H9 (cell line): ENCODE data around the gene NCS1. TPM values are rescaled to one million over a fixed set of nuclear protein-coding genes. Genes with fewer than 3 reads are reported as not detected.

Experiments used
- DNase-seq: peaks from one replicate; pipeline ENCODE4 v3.0.0-alpha.2; 2017
- H2AFZ ChIP-seq: one replicate; pipeline ENCODE4 v1.6.1; 2013; ENCODE audit warnings: mild to moderate bottlenecking, low read length, control low read depth, moderate library complexity
- H2AK5ac ChIP-seq: 2 replicates; pipeline ENCODE4 v1.6.1; 2013; ENCODE audit warnings: low read length, control low read depth, mixed read lengths; ENCODE audit not compliant: insufficient read length
- H2BK120ac ChIP-seq: one replicate; pipeline ENCODE4 v1.6.1; 2013; ENCODE audit warnings: low read depth, mild to moderate bottlenecking, low read length, control low read depth, inconsistent platforms; ENCODE audit not compliant: poor library complexity, severe bottlenecking
- H2BK12ac ChIP-seq: 2 replicates; pipeline ENCODE4 v1.6.1; 2013; ENCODE audit warnings: low read length, control low read depth, mixed read lengths, low read depth; ENCODE audit not compliant: insufficient read length
- H2BK15ac ChIP-seq: 2 replicates; pipeline ENCODE4 v1.6.1; 2013; ENCODE audit warnings: low read depth, low read length, control low read depth
- H2BK20ac ChIP-seq: one replicate; pipeline ENCODE4 v1.6.1; 2013; ENCODE audit warnings: low read depth, mild to moderate bottlenecking, low read length, control low read depth, inconsistent platforms; ENCODE audit not compliant: poor library complexity, severe bottlenecking
- H2BK5ac ChIP-seq: 2 replicates; pipeline ENCODE4 v1.6.1; 2013; ENCODE audit warnings: low read length, control low read depth, mixed read lengths; ENCODE audit not compliant: insufficient read length
- H3K14ac ChIP-seq: 2 replicates; pipeline ENCODE4 v1.6.1; 2013; ENCODE audit warnings: low read length, control low read depth; ENCODE audit not compliant: insufficient read depth
- H3K18ac ChIP-seq: 2 replicates; pipeline ENCODE4 v1.6.1; 2013; ENCODE audit warnings: low read depth, mild to moderate bottlenecking, mixed read lengths, low read length, control low read depth; ENCODE audit not compliant: insufficient read length
- H3K23ac ChIP-seq: 2 replicates; pipeline ENCODE4 v1.6.1; 2013; ENCODE audit warnings: low read length, control low read depth, mixed read lengths, low read depth; ENCODE audit not compliant: insufficient read length
- H3K23me2 ChIP-seq: 2 replicates; pipeline ENCODE4 v1.6.1; 2013; ENCODE audit warnings: low read depth, mild to moderate bottlenecking, mixed read lengths, low read length, control low read depth; ENCODE audit not compliant: insufficient read length, poor library complexity, severe bottlenecking
- H3K27ac ChIP-seq: 2 replicates; pipeline ENCODE4 v1.5.1; 2013; ENCODE audit warnings: low read length, control low read depth, mixed read lengths, low read depth; ENCODE audit not compliant: insufficient read length
- H3K27me3 ChIP-seq: 2 replicates; pipeline ENCODE4 v1.6.1; 2013; ENCODE audit warnings: low read length, control low read depth, inconsistent platforms; ENCODE audit not compliant: insufficient read depth
- H3K4ac ChIP-seq: 2 replicates; pipeline ENCODE4 v1.6.1; 2013; ENCODE audit warnings: low read depth, mild to moderate bottlenecking, control low read depth, inconsistent platforms, low read length, moderate library complexity
- H3K4me1 ChIP-seq: 2 replicates; pipeline ENCODE4 v1.6.1; 2013; ENCODE audit warnings: low read length, control low read depth, inconsistent platforms; ENCODE audit not compliant: insufficient read depth
- H3K4me2 ChIP-seq: 2 replicates; pipeline ENCODE4 v1.6.1; 2013; ENCODE audit warnings: low read length, control low read depth, mixed read lengths; ENCODE audit not compliant: insufficient read length, insufficient read depth
- H3K56ac ChIP-seq: 2 replicates; pipeline ENCODE4 v1.6.1; 2013; ENCODE audit warnings: low read depth, mild to moderate bottlenecking, mixed read lengths, low read length, control low read depth; ENCODE audit not compliant: insufficient read length
- H3K79me1 ChIP-seq: 2 replicates; pipeline ENCODE4 v1.6.1; 2013; ENCODE audit warnings: low read depth, mild to moderate bottlenecking, moderate library complexity, low read length, control low read depth, inconsistent platforms; ENCODE audit not compliant: insufficient read depth, poor library complexity, severe bottlenecking
- H3K79me2 ChIP-seq: 2 replicates; pipeline ENCODE4 v1.6.1; 2013; ENCODE audit warnings: low read length, control low read depth, inconsistent platforms; ENCODE audit not compliant: insufficient read depth
- H3K9ac ChIP-seq: 2 replicates; pipeline ENCODE4 v1.6.1; 2013; ENCODE audit warnings: low read length, control low read depth, mixed read lengths; ENCODE audit not compliant: insufficient read length; ENCODE audit errors: extremely low read depth
- H3K9me3 ChIP-seq: one replicate; pipeline ENCODE4 v1.6.1; 2013; ENCODE audit warnings: low read depth, low read length, inconsistent platforms; ENCODE audit not compliant: control insufficient read depth
- H3T11ph ChIP-seq: one replicate; pipeline ENCODE4 v1.6.1; 2013; ENCODE audit warnings: mild to moderate bottlenecking, low read length, control low read depth, inconsistent platforms
- H4K20me1 ChIP-seq: one replicate; pipeline ENCODE4 v1.6.1; 2013; ENCODE audit not compliant: control insufficient read depth, insufficient read length, insufficient read depth
- H4K5ac ChIP-seq: 2 replicates; pipeline ENCODE4 v1.6.1; 2013; ENCODE audit warnings: low read depth, mild to moderate bottlenecking, mixed read lengths, low read length, control low read depth; ENCODE audit not compliant: insufficient read length
- H4K8ac ChIP-seq: replicated peaks from 2 replicates; pipeline ENCODE4 v1.6.1; 2013; ENCODE audit warnings: low read length, control low read depth, mixed read lengths, low read depth; ENCODE audit not compliant: insufficient read length
- H4K91ac ChIP-seq: 2 replicates; pipeline ENCODE4 v1.6.1; 2013; ENCODE audit warnings: low read depth, mild to moderate bottlenecking, moderate library complexity, mixed read lengths, low read length, control low read depth; ENCODE audit not compliant: insufficient read length
- H3K27ac Mint-ChIP-seq, 3 experiments: 2 replicates in 2 of 3; 3 replicates in 1 of 3; pipeline ENCODE4 v1.8.0; 2020 to 2021; ENCODE audit warnings: mixed read lengths in 3 of 3, mild to moderate bottlenecking in 1 of 3, moderate library complexity in 1 of 3
- H3K27me3 Mint-ChIP-seq: 2 replicates; pipeline ENCODE4 v1.8.0; 2021; ENCODE audit warnings: low read depth, mild to moderate bottlenecking, moderate library complexity, mixed read lengths
- H3K36me3 Mint-ChIP-seq, 3 experiments: 2 replicates in 2 of 3; 3 replicates in 1 of 3; pipeline ENCODE4 v1.8.0; 2020 to 2021; ENCODE audit warnings: low read depth in 3 of 3, mixed read lengths in 3 of 3; ENCODE audit not compliant: insufficient read depth in 1 of 3
- H3K4me1 Mint-ChIP-seq, 2 experiments: 2 replicates each; pipeline ENCODE4 v1.8.0; 2020; ENCODE audit warnings: mixed read lengths in 2 of 2
- H3K4me3 Mint-ChIP-seq, 2 experiments: 2 replicates in 1 of 2; 3 replicates in 1 of 2; pipeline ENCODE4 v1.8.0; 2020 to 2021; ENCODE audit warnings: mild to moderate bottlenecking in 2 of 2, mixed read lengths in 2 of 2, moderate library complexity in 1 of 2
- H3K9me3 Mint-ChIP-seq, 2 experiments: 2 replicates in 1 of 2; 3 replicates in 1 of 2; pipeline ENCODE4 v1.8.0; 2020; ENCODE audit warnings: mild to moderate bottlenecking in 2 of 2, mixed read lengths in 2 of 2, moderate library complexity in 1 of 2
- WGBS: extraction: QIAGEN DNeasy Blood & Tissue Kit; methylation state at CpG from one replicate; pipeline ENCODE4 v1.1.7; 2013; ENCODE audit warnings: missing lambda C conversion rate, low lambda C conversion rate, mixed read lengths; ENCODE audit not compliant: insufficient read length; ENCODE audit errors: extremely low coverage; 5-methylcytosine and 5-hydroxymethylcytosine counted together
- total RNA-seq: library from RNA; stranded (reverse); gene quantifications from 2 replicates; pipeline ENCODE4 v1.2.1, GENCODE V29; 2021
- TF ChIP-seq, protein P1 (sequence below): fragments of 200-600 bp; sonication (generic); conservative IDR thresholded peaks from 3 replicates; pipeline ENCODE4 v1.8.0; 2021; ENCODE audit warnings: antibody characterized with exemption, mild to moderate bottlenecking

NCS1 gene
- total RNA-seq, 1 experiment from 2014 or later = 38.1 TPM

DNA sequence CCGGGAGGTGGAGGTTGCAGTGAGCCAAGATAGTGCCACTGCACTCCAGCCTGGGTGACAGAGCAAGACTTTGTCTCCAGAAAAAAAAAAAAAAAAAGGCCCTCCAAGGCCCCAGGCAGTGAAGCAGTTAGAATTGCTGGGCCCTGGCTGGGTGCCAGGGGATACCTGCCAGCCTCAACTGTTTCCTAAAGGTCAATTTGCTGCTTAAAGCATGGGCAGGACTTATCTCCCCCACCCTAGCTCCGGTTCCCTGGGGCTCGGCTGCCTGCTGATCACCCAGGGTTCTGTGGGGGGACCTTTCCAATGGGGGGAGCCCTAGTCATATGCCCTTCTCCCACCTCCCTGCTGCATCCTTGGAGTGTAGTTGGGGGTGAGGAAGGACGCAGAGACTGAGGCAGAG lies 25.7 kb downstream of the NCS1 start:
- no peak overlapping the region for H3K23ac ChIP-seq
- peaks cover 2% of the 10 kb centered on the region; the same call in 1 of the 2 replicates for H3K79me2 ChIP-seq
- H3K27me3 Mint-ChIP-seq = no peaks in the 10 kb centered on the region; the same call in none of the 2 replicates
- no peaks in the 10 kb centered on the region for H3K4me1 ChIP-seq
- H3K4me2 ChIP-seq = no peak overlapping the region
- H2BK12ac ChIP-seq = no peak overlapping the region
- H4K5ac ChIP-seq = no peak overlapping the region
- no peak overlapping the region for H4K8ac ChIP-seq
- H2AK5ac ChIP-seq = no peak overlapping the region
- no peak overlapping the region for H3K9ac ChIP-seq
- no peak overlapping the region for H3K4ac ChIP-seq
- no peak overlapping the region for H4K91ac ChIP-seq
- H3K27me3 ChIP-seq = no peaks in the 10 kb centered on the region
- no peak overlapping the region for H2BK120ac ChIP-seq
- no peak overlapping the region for H3K27ac ChIP-seq
- TF ChIP-seq, protein P1, sequence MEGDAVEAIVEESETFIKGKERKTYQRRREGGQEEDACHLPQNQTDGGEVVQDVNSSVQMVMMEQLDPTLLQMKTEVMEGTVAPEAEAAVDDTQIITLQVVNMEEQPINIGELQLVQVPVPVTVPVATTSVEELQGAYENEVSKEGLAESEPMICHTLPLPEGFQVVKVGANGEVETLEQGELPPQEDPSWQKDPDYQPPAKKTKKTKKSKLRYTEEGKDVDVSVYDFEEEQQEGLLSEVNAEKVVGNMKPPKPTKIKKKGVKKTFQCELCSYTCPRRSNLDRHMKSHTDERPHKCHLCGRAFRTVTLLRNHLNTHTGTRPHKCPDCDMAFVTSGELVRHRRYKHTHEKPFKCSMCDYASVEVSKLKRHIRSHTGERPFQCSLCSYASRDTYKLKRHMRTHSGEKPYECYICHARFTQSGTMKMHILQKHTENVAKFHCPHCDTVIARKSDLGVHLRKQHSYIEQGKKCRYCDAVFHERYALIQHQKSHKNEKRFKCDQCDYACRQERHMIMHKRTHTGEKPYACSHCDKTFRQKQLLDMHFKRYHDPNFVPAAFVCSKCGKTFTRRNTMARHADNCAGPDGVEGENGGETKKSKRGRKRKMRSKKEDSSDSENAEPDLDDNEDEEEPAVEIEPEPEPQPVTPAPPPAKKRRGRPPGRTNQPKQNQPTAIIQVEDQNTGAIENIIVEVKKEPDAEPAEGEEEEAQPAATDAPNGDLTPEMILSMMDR = no peak
- no peak overlapping the region for H3K4me3 Mint-ChIP-seq
- H3K27ac Mint-ChIP-seq = peak overlapping the region in 1 of 3 experiments; percentile 76; a peak in 2 of 7 replicates
- no peak overlapping the region for H2BK15ac ChIP-seq
- H2BK20ac ChIP-seq = no peak overlapping the region
- DNase-seq = no peak
- no peaks in the 10 kb centered on the region for H3K9me3 ChIP-seq
- peaks cover 6% of the 10 kb centered on the region for H3K79me1 ChIP-seq
- no CpG with 5 or more reads among the region's 4 CpGs for WGBS
- H3K56ac ChIP-seq = no peak overlapping the region
- H3K9me3 Mint-ChIP-seq = no peaks in the 10 kb centered on the region
- H2AFZ ChIP-seq = no peak overlapping the region
- no peaks in the 10 kb centered on the region for H3K23me2 ChIP-seq
- H3K14ac ChIP-seq = no peak overlapping the region
- no peak overlapping the region for H3K18ac ChIP-seq
- no peak overlapping the region for H3T11ph ChIP-seq
- H3K36me3 Mint-ChIP-seq = peaks cover 0 to 2% (median 0%) of the 10 kb centered on the region in 3 experiments; a peak in 2 of 7 replicates
- H2BK5ac ChIP-seq = no peak overlapping the region
- H3K4me1 Mint-ChIP-seq = peaks cover 28 to 30% of the 10 kb centered on the region in 2 experiments
- H4K20me1 ChIP-seq = no peaks in the 10 kb centered on the region
